Measurements from ENCODE around the gene ODAD3. TPM values are rescaled to one million over a fixed set of nuclear protein-coding genes. Genes with fewer than 3 reads are reported as not detected.
"Not testable (repeated sequence)": the region's sequence is repeated elsewhere in the genome, so short reads cannot be mapped to it uniquely, and the experiment has no call there.

Gene ODAD3
- polyA plus RNA-seq, 1 experiment, result 0.09 TPM

GRCh38 chr19:11437955-11438354 lies 3.0 kb upstream of the ODAD3 start:
- H3K27me3 ChIP-seq (ENCODE audit: control insufficient read depth, insufficient read depth, low read length), result no peaks in the 10 kb centered on the region
- H3K9me3 ChIP-seq (ENCODE audit: control insufficient read depth, insufficient read depth, low read length), result no peaks in the 10 kb centered on the region
- DNase-seq (ENCODE audit: low read depth, low spot score), result no peak
- TF ChIP-seq CTCF (IDR thresholded peaks at IDR 0.05; ENCODE audit: low read depth, low read length), result no peak
- H3K4me3 ChIP-seq (ENCODE audit: low read depth, low read length), result no peak overlapping the region
- CTCF ChIA-PET, result interaction anchor here (1.1 to 1.3 kb wide), 2 partner anchors 60 to 98 kb away, joined by 3 read pairs; no protein-coding TSS in a partner anchor
- no peak overlapping the region for H3K27ac ChIP-seq (ENCODE audit: low read depth, low read length)
- POLR2A ChIA-PET, result no interaction called here

- DNase-seq (ENCODE audit: low read depth, low spot score), result peak; percentile 7
- POLR2A ChIA-PET, result interaction anchor here (0.8 to 1.4 kb wide), 3 partner anchors 35 to 59 kb away, joined by 3 read pairs; no protein-coding TSS in a partner anchor
- no peak for TF ChIP-seq CTCF (IDR thresholded peaks at IDR 0.05; ENCODE audit: low read depth, low read length)
- no peaks in the 10 kb centered on the region for H3K27me3 ChIP-seq (ENCODE audit: control insufficient read depth, insufficient read depth, low read length)
- H3K27ac ChIP-seq (ENCODE audit: low read depth, low read length), result peak overlapping the region; percentile 52
- CTCF ChIA-PET, result interaction anchor here (0.5 to 1.6 kb wide), 25 partner anchors 8 to 196 kb away, joined by 3 to 11 read pairs (median 4); no protein-coding TSS in a partner anchor
- H3K4me3 ChIP-seq (ENCODE audit: low read depth, low read length), result peak overlapping the region; percentile 99
- H3K9me3 ChIP-seq (ENCODE audit: control insufficient read depth, insufficient read depth, low read length), result no peaks in the 10 kb centered on the region
Observed at GRCh38 chr19:11435833-11436313, 952 bp upstream of the ODAD3 start.

- Histone ChIP-seq H3K9me3 (ENCODE audit: control insufficient read depth, insufficient read depth, low read length) (no peaks in the 10 kb centered on the region), H3K27me3 (ENCODE audit: control insufficient read depth, insufficient read depth, low read length) (no peaks in the 10 kb centered on the region), H3K4me3 (ENCODE audit: low read depth, low read length) (peak overlapping the region; percentile 60), H3K27ac (ENCODE audit: low read depth, low read length) (peak overlapping the region; percentile 61)
- no peak for TF ChIP-seq CTCF (IDR thresholded peaks at IDR 0.05; ENCODE audit: low read depth, low read length)
- DNase-seq (ENCODE audit: low read depth, low spot score), result no peak
- ChIA-PET POLR2A (interaction anchor here (1.4 kb wide), 1 partner anchor 53 kb away, joined by 3 read pairs; no protein-coding TSS in a partner anchor), CTCF (interaction anchor here (0.6 to 1.6 kb wide), 16 partner anchors 9 to 185 kb away, joined by 3 to 11 read pairs (median 4); no protein-coding TSS in a partner anchor)
Observed at GRCh38 chr19:11434703-11435056, 241 bp downstream of the ODAD3 start.

- CTCF ChIA-PET, result interaction anchor here (0.6 to 0.7 kb wide), 2 partner anchors 60 to 148 kb away, joined by 3 to 4 read pairs; no protein-coding TSS in a partner anchor
- H3K9me3 ChIP-seq (ENCODE audit: control insufficient read depth, insufficient read depth, low read length); POLR2A ChIA-PET; H3K27ac ChIP-seq (ENCODE audit: low read depth, low read length); H3K27me3 ChIP-seq (ENCODE audit: control insufficient read depth, insufficient read depth, low read length); DNase-seq (ENCODE audit: low read depth, low spot score); H3K4me3 ChIP-seq (ENCODE audit: low read depth, low read length): not testable (repeated sequence)
Observed at GRCh38 chr19:11433526-11433925, 1.4 kb downstream of the ODAD3 start.

GRCh38 chr19:11426656-11427055 lies 8.3 kb downstream of the ODAD3 start:
- no peak for TF ChIP-seq CTCF (IDR thresholded peaks at IDR 0.05; ENCODE audit: low read depth, low read length)
- Histone ChIP-seq H3K27ac (ENCODE audit: low read depth, low read length) (no peak overlapping the region), H3K27me3 (ENCODE audit: control insufficient read depth, insufficient read depth, low read length) (peaks cover 26% of the 10 kb centered on the region), H3K9me3 (ENCODE audit: control insufficient read depth, insufficient read depth, low read length) (peaks cover 19% of the 10 kb centered on the region; the same call in 1 of the 2 replicates), H3K4me3 (ENCODE audit: low read depth, low read length) (no peak overlapping the region)
- no peak for DNase-seq (ENCODE audit: low read depth, low spot score)
- ChIA-PET POLR2A (no interaction called here), CTCF (interaction anchor here (0.9 kb wide), 1 partner anchor 9 kb away, joined by 3 read pairs; the partner anchor contains the start of gene PRKCSH)
